CD4-positive, alpha-beta T cell treated with Interleukin-4 for 1 hour (primary cell): Measurements from ENCODE around the gene SNX9.

Experiments used
- DNase-seq, 2 donors: peaks; one replicate each; pipeline ENCODE4 v3.0.0-alpha.2; 2020 to 2022

The SNX9 gene

DNA sequence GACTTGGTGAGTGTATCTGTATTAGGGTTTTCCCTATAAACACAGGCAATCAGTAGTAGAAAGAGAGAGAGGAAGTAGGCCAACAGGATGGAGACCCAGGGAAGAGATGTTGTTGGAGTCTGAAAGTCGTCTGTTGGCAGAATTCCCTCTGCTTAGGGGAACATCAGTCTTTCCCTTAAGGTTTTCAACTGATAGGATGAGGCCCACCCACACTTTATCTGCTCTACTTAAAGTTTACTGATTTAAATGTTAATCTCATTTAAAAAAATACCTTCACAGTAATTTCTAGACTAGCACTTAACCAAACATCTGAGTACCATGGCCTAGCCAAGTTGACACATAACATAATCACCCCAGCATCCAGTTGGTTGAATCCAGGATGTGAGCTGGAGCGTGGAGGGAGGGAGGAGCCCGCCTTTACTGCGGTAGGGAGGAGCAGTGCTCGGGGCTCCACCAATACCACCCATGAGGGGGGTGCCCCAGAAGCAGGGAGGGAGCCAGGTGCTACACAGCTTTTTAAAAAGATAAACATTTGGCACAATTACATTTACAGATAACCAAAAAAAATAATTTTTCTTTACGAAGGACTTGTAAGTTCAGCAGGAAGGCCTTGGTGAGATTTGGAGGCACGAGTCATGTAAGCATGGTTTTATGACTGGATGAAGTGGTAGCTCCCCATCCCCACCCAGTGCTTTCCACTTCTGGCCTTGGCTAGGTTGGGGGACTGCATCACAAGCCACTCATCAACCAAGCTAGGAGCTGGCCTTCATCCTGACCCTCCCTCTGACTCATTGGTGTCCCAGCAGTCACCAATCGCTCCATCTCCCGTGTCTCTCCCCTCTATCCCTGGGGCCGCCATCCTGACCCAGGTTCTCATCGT, 18.4 kb upstream of the SNX9 start:
- DNase-seq = no peak

DNA sequence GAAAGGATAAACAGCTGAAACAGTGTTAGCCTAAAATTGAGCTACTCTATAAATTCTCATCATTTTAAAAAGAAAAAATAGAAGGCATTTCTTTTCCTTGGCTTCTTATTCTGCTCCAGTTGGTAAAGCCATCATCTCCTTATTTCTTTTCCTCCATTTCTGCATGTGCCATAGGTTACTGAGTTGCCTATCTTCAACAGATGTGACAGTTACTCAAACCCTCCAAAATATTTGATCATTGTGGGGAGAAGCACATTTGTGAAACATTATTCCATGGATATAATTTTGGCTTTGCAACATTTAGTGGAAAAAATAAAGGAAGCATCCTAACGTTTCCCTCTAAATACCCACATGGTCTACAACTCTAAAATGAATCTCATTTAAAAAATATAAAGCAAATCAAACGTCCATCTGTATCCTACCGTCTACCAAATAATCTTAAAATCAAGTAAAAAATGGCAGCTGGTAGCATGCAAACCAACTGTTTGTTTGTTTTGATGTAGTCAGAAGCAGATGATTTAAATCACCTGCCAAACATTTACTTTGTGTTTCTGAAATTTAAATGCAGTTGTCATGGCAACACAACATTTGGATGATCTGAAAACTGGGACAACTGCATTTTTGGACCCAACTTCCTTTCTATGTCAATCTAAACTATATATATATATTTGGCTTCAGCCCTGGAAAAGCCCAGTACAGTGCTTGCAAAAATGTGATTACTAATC, 16.8 kb upstream of the SNX9 start:
- no peak for DNase-seq

DNA sequence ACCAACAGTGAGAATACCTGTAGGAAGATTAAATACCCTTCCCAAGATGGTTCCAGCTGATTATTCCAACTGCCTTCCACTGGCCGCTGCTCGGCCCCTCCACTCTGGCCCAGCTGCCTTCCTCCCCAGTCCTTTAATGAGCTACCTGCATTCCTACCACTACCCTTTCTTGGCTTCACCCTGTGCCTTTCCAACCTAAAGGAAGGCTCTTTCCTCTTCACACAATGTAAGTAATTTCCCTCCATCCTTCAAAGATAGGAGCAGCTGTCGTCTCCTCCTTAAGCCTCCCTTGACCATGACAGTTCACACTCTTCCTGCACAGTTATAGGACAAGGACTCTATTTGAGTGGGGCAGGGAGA, 16.2 kb upstream of the SNX9 start:
- DNase-seq = no peak

DNA sequence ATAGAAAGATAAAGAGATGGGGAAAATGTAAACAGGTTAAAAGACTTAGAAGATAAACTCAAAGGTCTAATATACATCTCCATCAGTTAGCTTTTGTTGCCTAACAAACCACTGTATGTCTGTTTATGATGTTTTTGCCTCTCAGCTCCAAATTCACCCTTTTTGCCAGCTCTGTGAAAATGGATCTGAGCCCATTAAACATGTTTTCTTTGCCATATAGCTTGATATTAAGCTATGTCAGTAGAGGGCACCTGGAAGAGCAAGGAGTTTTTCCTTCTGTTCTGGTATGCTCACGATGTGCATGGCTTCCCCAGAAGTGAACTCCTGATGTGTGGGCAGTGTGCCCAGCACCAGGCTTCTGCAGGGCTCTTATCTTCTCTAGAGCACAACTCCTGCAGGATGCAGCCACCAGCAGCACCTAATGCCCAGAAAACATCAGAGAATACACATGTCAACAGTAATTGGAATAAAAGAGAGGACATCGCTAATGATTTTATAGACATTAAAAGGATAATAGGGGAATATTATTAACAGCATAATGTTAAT, 14.6 kb upstream of the SNX9 start:
- DNase-seq = no peak

DNA sequence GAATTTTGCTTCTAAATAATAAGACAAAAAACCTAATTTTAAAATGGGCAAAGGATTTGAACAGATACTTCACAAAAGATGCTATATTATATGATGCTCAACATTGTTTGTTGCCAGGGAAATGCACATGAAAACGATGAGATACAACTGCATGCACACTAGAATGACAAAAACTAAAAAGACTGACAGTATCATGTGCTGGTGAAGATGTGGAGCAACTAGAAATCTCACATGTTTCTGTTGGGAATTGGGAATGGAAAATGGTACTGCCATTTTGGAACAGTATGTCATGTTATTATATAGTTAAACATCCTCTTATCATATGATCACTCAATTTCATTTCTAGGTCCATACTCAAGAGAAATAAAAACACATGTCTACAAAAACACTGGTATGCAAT, 13.4 kb upstream of the SNX9 start:
- no peak for DNase-seq

DNA sequence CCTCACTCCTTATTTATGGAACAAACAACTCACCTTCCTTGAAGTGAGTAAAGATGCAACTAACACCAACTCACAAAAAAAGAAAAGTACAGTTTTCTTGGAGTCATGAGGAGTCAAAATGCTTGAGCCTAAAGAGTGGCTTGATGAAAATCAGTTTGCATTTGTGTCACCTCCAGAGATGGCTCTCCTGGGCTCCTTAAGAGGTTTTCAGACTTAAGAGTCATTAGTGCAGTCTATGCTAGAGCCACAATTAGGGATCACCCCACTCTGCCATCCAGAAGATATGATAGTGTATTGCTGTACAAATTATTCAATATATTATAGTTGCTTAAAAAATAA, 11.9 kb upstream of the SNX9 start:
- no peak for DNase-seq

DNA sequence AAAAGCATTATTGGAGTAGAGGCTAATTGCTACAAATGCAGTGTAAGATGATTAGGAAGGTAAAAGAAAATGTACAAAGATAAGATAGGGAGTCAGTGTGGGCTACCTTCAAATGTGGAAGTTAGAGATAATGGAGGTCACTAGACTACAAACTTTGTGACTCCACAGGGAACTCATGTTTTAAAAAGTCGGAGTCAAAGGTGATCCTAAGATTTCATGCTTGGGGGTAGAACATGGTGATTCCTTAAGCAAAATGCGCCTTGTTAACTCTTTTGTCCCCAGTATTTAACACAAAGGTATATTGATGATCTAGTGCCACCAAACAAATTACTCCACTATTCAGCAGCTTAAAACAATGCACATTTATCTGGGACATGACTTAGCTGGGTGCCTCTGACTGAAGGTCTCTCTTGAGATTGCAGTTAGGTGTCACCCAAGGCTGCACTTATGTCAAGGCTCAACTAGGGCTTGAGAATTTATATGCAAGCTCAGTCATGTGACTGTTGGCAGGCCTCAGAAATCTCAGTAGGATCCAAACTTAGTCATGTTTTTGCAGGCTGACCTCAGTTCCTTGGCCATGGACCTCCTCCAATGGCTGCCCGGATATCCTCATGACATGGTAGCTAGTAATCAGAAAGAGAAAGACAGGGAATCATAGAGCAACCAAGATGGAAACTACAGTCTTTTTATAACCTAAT, 11.4 kb upstream of the SNX9 start:
- DNase-seq = no peak

DNA sequence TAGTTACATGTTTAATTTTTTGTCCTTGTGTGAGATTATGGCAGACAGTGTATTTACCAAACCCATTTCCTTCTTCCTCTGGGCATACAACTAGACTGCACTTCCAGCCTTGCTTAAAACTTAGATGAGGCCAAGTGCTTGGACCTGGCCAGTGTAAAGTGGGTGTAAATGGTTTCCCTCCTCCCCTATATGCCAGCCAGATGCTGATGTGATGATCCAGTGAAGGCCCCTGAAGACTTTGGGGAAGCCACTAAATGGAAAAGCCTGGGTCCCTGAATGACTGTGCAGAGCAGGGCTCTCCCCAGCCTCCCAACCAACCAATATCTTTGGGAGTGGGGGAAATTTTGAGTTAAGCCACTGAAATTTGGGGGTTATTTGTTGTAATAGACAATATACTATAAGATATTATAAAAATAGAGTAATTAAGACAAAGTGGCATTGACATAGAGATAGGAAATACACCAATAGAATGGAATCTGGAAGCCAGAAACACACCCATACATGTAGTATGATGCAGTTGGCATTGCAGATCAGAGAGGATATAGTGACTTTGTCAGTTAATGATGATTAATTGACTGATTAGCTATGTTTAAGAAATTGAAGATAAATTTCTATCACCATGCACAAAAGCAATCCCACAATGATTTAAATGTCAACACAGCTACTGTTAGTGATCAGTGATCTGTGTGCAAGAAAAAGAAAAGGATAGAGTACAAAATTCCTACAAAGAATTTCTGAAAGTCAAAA, 10.4 kb upstream of the SNX9 start:
- DNase-seq = no peak

DNA sequence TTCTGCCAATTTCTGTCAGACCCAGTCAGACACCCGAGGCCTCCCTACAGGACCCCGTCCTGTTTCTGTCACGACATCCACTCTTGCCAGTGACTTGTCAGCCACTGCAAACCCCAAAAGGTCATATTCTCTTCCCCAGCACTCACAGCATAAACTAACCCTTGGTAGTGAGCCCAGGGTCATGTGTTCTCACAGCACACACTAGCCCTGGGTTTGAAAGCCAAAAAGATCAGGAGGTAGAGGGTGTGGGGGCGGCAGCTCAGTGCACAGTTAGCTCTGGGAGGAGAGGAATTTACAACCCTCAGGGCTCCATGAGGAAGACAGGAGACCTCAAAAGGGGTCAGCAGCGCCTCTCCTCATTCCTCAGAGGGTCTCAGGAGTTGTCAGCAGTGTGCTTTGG, 9.9 kb upstream of the SNX9 start:
- DNase-seq = no peak

DNA sequence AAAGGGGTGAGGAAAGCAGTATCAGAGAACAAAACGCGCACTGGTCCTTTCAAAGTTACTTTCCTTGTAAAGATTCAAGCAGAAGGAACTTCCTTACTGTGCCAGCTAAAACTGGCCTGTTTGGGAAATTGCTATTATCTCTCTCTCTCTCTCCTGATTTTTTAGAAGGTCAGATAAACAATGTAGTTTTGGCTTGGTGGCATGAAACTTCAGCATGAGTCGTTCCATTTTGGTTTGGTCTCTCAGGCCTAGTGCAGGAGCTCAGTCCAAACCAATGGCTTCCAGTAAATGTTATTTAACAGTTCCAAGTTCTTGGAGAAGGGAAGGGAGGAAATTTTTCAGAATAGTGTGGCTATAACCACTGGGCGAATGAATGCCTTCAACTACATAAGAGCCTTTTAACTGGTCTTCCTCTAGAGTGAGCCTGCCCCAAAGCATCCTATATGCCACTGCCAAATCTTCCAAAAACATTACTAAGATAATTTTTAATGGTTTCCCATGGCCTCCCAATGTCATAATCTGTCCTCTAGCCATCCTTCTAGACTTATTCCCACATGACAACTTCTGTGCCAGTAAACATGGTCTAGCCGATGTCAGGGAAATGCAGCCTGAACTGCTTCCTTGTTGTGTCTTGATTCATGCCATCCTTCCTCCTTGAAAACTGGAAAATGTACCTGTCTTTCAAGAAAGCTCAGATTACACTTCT, 9.1 kb upstream of the SNX9 start:
- DNase-seq = no peak

DNA sequence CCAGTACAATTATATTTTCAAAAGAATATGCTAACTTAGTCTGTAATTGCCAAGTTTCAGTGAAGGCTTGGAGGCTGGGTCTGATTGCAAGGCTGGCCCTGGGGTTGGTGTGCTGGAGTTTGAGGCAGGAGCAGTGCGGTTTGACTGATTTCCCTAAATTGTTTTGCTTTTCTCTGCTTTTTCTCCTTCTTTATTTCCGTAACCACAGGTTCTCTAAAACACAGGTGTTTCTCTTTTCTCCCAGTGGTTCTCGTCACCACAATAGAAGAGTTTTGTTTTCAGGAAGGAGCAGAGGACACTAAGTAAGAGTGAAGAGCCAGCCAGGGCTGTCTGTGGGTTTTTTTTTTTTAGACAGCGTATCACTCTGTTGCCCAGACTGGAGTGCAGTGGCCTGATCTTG, 8.2 kb upstream of the SNX9 start:
- peak; percentile 26 to 27 for DNase-seq

DNA sequence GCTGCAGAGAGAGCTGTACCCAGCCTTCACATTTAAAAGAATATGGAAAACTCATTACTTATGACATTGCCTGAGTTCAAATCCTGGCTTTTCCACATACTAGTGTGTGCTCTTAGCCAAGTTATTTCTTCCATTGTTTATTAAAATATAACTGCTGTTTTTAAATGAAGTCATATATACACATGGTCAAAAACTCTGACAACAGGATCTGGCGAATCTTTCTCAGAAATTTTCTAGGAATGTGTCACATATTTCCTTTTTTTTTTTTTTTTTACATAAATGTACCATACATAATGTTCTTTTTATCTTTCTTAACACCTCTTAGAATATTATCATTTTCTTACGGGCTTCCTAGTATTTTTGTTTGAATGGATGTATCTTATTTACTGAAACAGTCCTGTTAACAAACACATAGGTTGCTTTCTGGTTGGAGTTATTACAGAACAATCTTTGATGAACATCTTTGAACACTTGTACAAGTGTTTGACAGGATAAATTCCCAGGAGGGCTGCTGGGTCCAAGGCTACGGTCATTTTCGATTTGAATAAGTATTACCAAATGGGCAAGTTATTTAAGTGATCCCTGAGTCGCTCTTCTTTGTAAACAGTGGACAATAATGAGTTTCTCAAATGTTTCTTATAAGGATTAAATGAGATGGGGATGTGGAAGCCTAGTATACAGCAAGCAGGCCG, 1.6 kb upstream of the SNX9 start:
- no peak for DNase-seq

DNA sequence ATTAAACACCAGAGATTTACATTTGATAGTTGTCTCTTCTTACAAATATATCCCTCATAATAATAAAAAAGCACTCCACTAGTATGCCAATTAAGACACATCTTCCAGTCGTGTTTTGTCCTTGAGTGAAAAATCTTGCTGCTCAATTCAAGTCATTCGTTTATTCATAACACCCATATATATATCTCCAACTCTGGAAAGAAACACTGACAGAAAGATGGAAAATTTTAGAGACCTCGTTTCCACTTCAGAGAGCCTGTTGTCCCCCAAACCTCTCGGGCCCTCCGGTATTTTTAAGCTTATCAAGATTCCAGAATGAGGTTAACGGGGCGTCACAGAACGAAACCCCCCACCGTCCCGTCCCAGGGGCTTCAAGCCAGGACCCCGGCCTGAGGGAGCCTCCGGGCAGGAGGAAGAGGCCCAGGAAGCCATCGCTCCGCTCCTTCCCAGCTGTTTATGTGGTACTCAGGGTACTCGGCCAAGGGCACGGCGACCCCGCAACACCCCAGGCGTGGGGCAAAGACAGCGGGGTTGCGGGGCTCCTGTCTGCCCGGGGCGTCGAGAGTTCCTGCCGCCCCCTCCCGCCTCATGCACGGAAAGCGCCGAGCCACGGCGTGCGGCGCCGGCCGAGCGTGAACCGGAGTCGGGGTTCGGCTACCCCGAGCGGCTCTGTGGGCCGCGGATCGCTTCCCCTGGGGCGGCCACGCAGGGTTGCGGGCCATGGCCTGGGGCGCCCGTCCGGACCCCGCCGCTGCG, 623 bp upstream of the SNX9 start:
- DNase-seq = peak; percentile 32 to 35

DNA sequence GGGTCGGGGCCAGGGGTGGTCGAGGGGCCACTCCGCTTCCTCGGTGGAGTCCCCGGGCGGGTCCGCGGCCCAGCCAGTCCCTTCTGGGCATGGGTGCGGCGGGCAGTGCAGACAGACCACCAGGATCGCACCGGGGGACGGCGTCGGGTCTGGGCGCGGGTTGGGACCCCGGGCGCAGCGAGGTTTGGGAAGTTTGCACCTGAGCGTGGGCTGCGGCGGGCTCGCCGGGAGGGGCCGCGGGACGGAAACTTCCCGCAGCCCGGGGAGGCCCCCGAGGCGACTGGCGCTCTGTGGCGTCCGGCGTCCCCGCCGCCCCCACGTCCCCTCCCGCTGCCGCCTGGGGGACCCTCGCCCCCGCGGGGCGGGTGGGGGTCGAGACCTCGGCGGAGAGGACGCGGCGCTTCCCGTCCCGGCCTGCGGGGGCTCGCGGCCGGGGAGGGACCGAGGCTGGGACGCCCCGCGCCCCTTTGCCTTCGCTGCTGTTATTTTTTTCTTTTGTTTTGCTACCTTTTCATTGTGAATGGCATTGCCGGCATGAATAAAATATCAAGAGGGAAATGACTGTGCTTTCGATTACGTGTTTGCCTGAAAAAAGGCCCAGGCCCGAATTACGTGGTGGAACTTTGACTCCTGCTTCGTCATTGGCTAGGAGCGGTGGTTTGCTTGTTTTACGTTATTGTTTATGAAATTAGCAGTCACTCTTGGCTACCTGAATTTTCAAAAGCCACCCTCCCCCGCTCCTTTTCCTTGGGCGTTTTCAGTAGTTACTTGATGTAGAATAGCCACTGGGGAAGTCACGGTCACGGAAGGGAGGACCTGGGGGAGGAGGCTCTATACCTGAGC, 703 bp downstream of the SNX9 start:
- DNase-seq = peak; percentile 83 to 89

DNA sequence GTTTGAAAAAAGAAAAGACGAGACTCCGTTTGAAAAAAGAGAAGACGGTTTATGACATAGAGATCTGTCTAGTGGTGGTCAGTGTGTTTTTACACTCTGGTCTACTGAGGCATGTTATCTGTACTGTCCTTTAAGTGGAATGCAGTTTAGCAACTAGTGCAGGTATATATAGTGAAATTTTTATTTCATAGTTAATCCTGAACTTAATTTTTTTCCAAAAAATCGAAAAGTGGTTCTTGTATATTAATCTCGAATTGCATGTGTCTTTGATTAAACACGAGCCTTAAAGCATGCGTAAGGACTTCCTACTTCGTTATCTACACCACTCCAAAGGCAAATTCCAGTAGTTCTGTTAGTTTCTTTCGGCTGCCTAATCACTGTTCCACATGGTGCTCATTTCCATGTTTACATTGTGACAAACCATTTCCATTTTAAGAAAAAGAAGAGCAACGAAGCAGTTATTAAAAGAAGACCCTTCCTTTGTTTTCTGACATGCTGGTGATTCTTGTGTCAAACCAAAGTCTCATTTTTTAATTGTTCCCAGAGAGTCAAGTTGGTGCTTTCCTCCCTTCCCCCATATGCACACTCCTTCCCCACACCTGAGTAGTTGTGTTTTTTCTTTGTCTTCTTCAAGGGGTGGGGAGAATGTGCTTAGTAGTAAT, 2.3 kb downstream of the SNX9 start:
- DNase-seq = no peak

DNA sequence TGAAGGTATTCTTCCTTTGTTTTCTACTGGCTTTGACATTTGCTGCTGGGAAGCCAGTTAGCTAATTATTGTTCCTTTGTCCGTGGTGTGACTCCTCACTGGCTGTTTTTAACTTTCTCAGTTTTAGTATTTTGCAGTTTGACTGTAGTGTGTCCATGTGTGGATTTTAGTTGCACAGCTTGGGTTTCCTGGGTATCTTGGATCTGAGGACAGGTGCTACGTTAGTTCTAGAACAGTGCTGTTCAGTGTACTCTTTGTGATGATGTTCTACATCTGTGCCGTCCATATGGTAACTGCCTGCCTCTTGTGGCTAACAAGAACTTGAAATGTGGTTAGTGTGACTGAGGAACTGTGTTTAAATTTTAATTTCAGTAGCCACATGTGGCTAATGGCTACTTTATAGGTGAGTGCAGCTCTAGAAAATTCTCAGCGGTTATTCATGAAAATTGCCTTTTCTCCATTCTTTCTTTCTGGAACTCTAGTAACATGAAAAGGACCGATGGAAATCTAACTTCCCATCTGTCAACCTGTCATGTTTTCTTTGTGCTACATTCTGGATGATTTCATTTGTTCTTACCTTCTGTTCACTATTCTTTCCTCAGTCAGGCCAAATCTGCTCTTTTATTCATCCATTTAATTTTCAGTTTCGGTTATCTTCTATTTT, 7.4 kb downstream of the SNX9 start:
- DNase-seq = no peak

DNA sequence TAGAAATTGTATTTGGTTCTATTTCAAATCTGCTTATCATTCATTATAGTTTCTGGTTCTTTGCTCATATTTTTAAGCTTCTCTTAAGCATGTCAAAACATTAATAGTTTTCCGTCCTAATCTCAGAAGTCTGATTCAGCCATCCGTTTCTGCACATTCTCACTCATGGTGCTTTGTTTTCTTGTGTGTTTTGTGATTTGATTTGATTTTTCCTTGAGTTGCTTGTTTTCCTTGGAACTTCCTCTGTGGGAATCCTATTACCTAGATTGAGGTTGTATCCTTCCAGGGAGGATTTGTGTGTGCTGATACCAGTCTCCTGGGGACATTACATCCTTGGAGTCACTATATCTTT, 7.9 kb downstream of the SNX9 start:
- DNase-seq = no peak

DNA sequence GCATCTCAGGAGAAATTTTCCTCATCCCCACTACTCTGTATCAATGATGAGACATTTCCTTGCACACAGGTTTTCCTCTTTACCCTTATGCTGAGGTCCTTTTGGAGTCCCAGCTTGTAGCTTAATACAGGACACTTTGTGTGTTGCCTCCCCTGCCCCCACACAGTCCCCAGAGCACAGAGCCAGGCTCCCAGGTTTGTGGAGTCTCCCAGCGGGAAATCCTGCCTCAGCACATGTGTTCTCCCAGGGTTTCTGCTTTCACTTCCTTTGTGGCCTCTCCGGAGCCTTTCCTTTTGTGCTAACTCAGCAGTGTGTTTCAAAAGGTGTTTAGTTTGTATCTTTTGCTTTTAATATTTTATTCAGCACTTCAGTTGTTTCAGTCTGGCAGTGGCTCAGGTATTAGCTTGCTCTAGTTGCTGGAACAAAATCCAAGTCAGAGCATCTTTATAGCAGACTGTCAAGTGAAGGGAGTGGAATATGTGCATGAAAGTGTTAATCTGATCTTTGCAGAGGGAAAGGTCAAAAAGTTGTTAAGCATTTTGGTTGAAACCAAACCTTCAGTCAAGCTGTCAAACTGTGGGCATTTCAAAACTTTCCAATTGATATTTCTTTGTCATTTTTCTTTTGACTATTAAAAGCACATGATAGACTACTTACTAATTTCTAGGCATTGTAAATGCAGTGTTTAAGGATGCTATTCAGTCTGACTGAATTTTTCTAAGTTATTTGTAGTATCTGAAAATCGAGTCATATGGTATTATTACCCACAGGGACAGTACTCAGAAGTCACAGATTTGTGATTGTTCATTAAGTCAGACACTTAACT, 8.6 kb downstream of the SNX9 start:
- DNase-seq = no peak
